SKM-1 (cell line): ENCODE results near the gene GPATCH2L.
A peak's percentile ranks its signal among the peaks of the same experiment; 100 is the strongest.

Source experiments
- DNase-seq: peaks from one replicate; lab custom pipeline; 2025; ENCODE audit not compliant: unreplicated experiment; lab: John Stamatoyannopoulos, UW

GPATCH2L gene

DNA sequence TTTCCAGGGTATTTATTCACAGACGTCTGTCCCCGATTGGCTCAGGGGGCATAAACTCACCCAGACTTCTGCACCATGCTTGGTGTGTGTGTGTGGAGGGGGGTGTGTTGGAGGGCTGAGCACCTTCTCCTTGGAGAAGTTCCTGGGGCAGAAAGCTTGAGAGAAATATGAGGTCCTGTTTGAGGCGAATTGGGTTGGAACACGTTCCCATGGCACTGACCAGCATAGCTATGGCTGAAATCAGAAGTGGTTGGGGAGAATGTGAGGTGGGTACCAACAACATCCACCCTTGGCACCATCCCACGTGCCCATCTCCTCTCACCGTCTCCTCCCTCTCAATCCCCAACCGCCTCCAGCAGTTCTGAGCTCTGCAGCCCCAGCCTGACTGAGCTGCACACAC lies 16.0 kb upstream of the GPATCH2L start:
- no peak for DNase-seq

- DNase-seq: no peak
Measured at GRCh38 chr14:76136476-76137110, 15.1 kb upstream of the GPATCH2L start.

GRCh38 chr14:76138119-76138757 lies 13.5 kb upstream of the GPATCH2L start:
- DNase-seq: no peak

DNA sequence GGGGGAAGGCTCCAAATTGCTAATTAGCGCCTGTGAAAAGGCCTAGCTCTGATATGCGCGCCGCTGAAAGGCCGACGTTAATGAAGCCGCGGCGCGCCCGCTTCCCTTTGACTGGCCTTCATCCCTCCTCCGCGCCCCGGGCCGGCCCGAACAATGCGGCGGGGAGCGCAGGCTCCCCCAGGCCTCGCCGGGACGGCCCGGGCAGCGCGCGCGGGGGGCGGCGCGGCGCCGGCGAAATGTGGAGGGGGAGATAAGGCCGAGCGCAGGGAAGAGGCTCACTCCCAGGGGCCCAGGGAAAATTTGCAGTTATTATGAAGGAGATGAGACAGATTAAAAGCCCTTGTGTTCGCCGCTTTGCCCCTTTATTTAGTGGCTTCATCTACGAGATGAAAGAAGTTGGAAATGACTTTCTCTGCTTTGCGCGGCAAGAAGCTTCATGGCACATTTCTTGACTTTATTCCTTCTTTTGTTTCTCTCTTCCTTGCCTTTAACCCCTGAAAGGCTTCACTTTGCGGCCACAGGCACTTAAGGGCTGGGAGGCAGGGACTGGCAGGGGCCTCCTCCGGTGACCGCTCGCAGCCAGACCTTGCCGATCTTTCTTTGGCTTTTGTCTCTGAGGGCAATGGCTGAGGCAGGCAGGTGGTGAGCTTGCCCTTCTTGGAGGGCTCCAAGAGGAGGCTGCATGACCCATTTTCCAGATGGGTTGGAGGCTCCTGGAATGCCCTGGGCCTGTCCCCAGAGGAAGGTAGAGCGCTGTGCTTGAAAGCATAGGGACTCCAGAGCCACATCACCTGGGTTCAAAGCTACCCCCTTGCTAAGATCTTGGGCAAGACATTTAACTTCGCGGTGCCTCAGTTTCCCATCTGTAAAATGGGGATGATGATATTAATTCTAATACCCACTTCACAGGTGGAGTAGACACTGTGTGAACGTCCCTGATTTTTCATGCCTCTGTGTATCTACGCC lies 12.7 kb upstream of the GPATCH2L start:
- no peak for DNase-seq

DNA sequence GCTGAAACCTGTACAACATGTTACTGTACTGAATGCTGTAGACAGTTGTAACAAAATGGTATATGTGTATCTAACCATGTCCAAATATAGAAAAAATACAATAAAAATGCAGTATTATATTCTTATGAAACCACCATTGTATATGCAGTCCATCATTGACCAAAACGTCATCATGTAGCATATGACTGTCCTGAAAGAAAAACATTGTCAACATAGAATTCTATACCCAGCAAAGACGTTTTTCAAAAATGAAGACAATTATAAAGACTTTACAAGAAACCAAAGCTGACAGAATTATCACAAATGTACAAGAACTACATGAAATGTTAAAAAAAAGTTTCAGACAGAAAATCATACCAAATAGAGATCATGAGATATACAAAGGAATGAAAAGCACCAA lies 8.1 kb upstream of the GPATCH2L start:
- no peak for DNase-seq

- DNase-seq: no peak
Measured at GRCh38 chr14:76146976-76147375, 4.7 kb upstream of the GPATCH2L start.

DNA sequence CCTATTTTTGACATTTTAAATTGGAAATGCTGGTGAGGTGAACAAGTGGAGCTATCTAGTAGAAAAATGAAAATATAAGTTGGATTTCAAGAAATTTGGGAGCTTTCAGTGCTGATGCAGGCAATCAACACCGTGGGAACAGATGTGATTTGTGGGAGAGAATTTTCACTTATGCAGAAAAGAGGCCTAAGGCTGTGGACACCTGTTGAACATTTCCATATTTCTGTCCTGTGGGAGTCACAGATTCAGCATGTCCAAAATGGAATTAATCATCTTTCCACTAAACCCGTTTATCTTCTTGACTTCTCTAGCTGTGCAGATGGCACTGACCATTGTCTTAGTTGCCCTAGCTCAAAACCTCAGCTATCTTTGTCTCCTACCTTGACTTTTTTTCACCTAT lies 2.5 kb upstream of the GPATCH2L start:
- DNase-seq: no peak

DNA sequence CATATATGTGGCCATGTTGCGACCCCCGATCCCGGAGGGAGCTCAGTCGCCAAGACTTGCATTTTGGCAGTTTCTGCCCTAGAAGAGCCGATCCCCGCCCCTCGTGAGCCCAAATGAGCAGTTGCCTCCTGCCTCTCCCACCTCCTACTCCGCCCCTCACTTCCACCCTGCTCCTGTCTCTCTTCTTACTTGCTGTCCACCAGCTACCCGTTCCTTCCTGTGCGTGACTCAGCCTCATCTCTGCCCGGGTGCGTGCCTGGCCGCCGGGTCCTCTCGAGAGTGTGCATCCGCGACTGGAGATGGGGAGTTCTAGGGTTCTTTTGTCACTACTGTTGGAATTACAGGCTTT lies 585 bp downstream of the GPATCH2L start:
- DNase-seq: peak; percentile 11

GRCh38 chr14:76153919-76154318 lies 2.2 kb downstream of the GPATCH2L start:
- DNase-seq: no peak

DNA sequence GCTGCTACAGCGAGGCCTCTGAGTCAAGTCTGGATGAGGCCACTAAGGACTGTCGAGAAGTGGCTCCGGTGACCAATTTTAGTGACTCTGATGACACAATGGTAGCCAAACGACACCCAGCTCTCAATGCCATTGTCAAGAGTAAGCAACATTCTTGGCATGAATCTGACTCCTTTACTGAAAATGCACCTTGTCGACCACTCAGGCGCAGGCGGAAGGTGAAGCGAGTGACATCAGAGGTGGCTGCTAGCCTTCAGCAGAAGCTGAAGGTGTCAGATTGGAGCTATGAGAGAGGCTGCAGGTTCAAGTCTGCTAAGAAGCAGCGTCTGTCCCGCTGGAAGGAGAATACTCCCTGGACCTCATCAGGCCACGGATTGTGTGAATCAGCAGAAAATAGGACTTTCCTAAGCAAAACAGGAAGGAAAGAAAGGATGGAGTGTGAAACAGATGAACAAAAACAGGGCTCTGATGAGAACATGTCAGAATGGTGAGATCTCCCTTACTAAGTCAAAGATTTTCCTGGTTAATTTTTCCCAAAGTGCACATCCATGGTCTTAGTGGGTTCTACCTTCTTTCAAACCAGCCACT lies 2.9 kb downstream of the GPATCH2L start:
- DNase-seq: no peak

DNA sequence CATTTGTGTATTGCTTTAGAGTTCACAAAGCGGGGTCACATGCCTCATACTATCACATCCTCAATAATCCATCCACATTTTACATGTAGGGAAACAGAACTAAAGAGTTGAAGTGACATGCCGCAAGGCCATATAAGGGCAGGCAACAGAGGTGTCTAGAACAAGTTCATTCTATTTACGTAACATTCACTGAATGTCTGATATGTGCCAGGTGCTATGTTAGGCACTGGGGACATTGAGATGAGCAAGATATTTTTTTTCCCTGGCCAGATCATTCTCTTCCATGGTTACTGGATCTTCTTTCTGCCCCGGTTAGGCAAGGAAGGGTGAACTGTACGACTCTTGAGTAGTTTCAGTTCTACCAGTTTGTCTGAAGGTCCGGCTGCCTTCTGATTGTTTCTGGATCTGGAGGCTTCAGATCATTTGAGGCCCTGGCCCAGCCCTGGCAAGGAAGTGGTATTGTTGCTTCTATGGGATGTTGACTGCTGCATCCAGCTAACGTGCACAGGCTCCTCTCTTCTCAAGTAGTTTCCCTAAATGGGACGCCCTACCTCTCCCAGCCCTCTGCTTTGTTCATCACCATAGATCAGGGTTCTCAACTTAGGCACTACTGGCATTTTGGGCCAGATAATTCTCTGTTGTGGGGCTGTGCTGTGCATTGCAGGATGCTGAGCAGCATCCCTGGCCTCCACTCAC lies 12.1 kb downstream of the GPATCH2L start:
- no peak for DNase-seq

DNA sequence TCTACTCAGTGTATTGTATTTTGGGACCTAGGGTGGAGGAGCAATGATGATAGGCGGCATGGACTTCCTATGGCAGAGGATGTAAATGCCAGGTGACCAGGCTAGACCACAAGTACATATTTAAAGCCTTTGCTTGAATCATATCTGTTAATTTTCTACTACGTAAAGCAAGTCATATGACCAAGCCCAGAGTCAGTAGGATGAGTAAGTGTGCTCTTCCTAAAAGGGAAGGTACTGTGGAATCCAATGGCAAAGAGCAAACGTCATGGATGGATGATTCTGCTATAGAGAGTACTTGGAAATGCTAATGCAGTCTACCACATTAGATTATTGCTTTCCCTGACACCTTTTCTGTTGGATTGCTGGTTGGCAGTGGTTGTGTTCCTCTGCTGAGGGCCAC lies 16.8 kb downstream of the GPATCH2L start:
- DNase-seq: no peak

DNA sequence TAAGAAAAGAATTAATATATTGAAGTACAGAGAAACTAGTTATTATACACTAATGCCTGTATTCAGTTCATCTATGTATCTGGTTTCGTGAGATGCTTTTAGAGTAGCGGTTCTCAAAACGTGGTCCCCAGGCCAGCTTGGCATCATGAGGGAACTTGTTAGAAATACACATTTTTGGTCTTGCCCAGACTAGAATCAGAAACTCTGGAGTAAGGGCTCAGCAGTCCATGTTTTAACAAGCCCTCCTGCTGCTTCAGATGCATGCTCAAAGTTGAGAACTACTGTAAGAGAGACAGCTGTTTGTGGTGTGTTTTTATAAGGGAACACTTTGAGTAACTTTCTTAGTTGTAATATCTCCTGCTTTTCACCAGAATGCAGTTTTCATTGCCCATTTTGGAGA lies 18.1 kb downstream of the GPATCH2L start:
- DNase-seq: no peak

DNA sequence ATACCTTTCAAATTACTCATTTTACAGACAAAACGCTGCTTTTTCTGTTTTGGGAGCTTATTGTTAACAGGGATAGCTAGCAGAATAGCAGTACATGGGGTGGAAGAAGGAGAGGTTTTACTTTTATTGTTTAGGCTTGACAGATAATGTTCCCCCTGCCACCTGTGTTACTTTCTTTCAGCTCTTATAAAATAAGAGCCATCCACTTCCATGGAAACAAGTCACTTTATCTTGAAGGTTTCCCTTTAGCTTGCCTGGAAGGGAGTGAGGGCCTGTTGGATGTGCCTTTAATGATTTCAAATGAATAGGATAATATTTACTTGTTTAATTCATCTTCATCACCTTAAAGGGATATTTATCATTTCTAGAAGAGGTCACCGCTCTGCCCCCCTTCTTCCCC lies 23.3 kb downstream of the GPATCH2L start:
- no peak for DNase-seq

DNA sequence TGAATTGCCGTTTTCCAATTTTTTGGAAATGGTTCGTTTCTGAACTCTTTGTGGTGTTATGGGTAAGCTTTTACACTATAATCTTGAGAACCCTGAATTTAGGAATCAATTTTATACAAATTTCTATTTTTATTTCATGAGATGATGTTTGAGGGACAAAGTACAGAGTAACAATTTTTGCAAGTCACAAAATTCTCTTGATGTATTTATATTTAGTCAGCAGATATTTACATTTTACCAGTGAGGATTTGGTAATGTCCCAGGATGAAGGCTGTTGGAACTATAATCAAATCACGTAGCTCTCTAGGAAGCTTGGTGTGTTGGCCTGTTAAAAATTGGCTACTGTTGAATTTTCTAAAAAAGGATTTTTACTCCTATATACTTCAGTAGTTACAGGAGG lies 24.2 kb downstream of the GPATCH2L start:
- no peak for DNase-seq

GRCh38 chr14:76181546-76181945 lies 29.8 kb downstream of the GPATCH2L start:
- DNase-seq: peak; percentile 3

DNA sequence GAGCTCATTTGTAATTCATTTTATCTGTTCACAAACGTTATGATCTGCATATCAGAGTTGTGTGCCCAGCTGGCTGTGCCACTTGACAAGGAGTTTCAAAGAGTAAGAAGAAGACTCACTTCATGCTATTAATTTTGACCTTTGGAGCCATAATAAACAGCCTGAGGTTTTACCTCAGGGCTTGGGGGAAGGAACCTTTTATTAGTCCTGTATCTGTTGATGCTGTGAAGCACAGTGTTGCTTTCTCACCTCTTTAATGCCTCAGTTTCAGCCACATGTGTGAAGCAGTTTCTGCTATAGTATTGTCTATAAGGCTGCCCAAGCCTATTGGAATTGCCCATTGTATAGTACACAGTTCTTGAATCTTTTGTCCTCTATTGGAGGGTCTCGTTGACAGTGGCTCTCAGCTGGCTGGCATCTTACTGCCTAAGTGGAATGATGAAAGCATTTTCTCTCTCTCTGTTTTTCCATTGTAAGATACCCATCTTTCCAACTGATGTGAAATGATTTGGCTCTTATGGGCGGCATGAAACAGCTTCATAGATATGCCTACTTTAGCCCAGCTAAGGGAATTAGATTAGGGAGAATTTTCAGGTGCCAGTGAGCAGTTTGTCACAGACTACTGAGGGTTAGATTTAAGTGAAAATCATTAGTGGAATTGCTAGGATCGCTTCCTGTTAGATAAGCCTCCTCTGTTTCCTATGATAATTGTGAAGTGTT lies 34.7 kb downstream of the GPATCH2L start:
- DNase-seq: no peak

GRCh38 chr14:76191297-76191696 lies 39.6 kb downstream of the GPATCH2L start:
- peak; percentile 46 for DNase-seq

- DNase-seq: no peak
Measured at GRCh38 chr14:76193696-76194095, 42.0 kb downstream of the GPATCH2L start.

DNA sequence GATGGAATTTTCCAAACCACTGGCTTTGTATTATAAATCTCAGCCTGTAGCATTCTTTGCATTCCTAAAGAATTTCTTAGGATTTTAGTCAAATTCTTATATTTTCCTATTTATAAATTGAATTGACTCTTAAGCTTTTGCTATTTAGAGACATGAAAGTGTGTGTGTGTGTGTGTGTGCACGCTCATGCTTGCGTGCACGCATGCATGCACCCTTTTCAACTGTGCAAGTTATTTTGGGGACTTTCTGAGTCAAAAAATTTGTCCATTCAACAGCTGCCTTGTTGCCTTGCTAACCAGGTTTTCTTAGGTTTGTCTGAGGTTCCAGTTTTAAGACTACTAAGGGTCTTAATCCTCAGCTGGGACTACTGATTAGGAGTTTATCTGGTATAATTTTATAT lies 42.6 kb downstream of the GPATCH2L start:
- no peak for DNase-seq
